Liver (tissue), 3 donors: Measurements from ENCODE around the gene SLC16A11.

Experiments
- FOXA1 ChIP-seq: IDR thresholded peaks from 2 replicates; pipeline ENCODE4 v1.6.1; 2016; ENCODE audit warnings: antibody characterized with exemption
- HNF4G ChIP-seq: IDR thresholded peaks from 2 replicates; pipeline ENCODE4 v1.6.1; 2016; ENCODE audit warnings: antibody characterized with exemption
- JUND ChIP-seq, 2 donors: IDR thresholded peaks; 2 replicates each; pipeline ENCODE4 v1.6.1; 2016; ENCODE audit warnings: antibody characterized with exemption in 2 of 2
- NR2F2 ChIP-seq: IDR thresholded peaks from 2 replicates; pipeline ENCODE4 v1.6.1; 2016; ENCODE audit warnings: antibody characterized with exemption
- RAD21 ChIP-seq, 2 donors: IDR thresholded peaks; 2 replicates each; pipeline ENCODE4 v1.6.1; 2016; ENCODE audit warnings: antibody characterized with exemption in 2 of 2, mild to moderate bottlenecking in 2 of 2
- TAF1 ChIP-seq: conservative IDR thresholded peaks from 2 replicates; pipeline ENCODE4 v1.6.1; 2016; ENCODE audit warnings: antibody characterized with exemption, mild to moderate bottlenecking
- YY1 ChIP-seq: IDR thresholded peaks from 2 replicates; pipeline ENCODE4 v1.6.1; 2016; ENCODE audit warnings: antibody characterized with exemption, mild to moderate bottlenecking
- TF ChIP-seq, protein P1 (sequence below): fragments of 150-350 bp; IDR thresholded peaks from 2 replicates; pipeline ENCODE4 v1.5.1; 2017; ENCODE audit warnings: improper control_type of control experiment, low read depth, low read length; ENCODE audit not compliant: missing input control
- TF ChIP-seq, protein P2 (sequence below): IDR thresholded peaks from 2 replicates; pipeline ENCODE4 v1.6.1; 2016; ENCODE audit warnings: antibody characterized with exemption
- TF ChIP-seq, protein P3 (sequence below): IDR thresholded peaks from 2 replicates; pipeline ENCODE4 v1.6.1; 2016; ENCODE audit warnings: antibody characterized with exemption, mild to moderate bottlenecking
- TF ChIP-seq, protein P4 (sequence below): IDR thresholded peaks from 2 replicates; pipeline ENCODE4 v1.6.1; 2016; ENCODE audit warnings: antibody characterized with exemption
- TF ChIP-seq, protein P5 (sequence below): IDR thresholded peaks from 2 replicates; pipeline ENCODE4 v1.6.1; 2016; ENCODE audit warnings: antibody characterized with exemption
- donor health status: healthy.
- donor health status: healthy.

DNA sequence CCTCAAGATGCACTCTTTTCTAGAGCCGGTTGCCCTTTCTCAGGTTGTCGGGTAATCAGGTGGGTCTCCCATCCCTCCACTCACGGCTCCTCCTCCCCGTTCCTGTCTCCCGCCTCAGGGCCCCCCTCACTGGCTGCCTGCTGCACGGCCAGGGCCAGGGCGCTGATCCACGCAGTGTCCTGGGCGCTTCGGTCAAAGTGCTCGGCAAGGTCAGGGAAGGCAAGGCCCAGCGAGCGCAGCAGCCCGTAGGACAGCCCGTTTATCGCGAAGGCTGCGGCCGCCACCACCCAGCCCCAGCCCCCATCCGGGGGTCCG is 753 bp downstream of the SLC16A11 start:
- TF ChIP-seq, protein P1, sequence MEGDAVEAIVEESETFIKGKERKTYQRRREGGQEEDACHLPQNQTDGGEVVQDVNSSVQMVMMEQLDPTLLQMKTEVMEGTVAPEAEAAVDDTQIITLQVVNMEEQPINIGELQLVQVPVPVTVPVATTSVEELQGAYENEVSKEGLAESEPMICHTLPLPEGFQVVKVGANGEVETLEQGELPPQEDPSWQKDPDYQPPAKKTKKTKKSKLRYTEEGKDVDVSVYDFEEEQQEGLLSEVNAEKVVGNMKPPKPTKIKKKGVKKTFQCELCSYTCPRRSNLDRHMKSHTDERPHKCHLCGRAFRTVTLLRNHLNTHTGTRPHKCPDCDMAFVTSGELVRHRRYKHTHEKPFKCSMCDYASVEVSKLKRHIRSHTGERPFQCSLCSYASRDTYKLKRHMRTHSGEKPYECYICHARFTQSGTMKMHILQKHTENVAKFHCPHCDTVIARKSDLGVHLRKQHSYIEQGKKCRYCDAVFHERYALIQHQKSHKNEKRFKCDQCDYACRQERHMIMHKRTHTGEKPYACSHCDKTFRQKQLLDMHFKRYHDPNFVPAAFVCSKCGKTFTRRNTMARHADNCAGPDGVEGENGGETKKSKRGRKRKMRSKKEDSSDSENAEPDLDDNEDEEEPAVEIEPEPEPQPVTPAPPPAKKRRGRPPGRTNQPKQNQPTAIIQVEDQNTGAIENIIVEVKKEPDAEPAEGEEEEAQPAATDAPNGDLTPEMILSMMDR, result no peak
- TF ChIP-seq NR2F2 (no peak), FOXA1 (no peak), RAD21 (IDR thresholded peaks at IDR 0.05) (no peak), YY1 (no peak), JUND (IDR thresholded peaks at IDR 0.05) (no peak), HNF4G (no peak), TAF1 (no peak)
- TF ChIP-seq, protein P2, sequence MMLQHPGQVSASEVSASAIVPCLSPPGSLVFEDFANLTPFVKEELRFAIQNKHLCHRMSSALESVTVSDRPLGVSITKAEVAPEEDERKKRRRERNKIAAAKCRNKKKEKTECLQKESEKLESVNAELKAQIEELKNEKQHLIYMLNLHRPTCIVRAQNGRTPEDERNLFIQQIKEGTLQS, result no peak
- TF ChIP-seq, protein P3, sequence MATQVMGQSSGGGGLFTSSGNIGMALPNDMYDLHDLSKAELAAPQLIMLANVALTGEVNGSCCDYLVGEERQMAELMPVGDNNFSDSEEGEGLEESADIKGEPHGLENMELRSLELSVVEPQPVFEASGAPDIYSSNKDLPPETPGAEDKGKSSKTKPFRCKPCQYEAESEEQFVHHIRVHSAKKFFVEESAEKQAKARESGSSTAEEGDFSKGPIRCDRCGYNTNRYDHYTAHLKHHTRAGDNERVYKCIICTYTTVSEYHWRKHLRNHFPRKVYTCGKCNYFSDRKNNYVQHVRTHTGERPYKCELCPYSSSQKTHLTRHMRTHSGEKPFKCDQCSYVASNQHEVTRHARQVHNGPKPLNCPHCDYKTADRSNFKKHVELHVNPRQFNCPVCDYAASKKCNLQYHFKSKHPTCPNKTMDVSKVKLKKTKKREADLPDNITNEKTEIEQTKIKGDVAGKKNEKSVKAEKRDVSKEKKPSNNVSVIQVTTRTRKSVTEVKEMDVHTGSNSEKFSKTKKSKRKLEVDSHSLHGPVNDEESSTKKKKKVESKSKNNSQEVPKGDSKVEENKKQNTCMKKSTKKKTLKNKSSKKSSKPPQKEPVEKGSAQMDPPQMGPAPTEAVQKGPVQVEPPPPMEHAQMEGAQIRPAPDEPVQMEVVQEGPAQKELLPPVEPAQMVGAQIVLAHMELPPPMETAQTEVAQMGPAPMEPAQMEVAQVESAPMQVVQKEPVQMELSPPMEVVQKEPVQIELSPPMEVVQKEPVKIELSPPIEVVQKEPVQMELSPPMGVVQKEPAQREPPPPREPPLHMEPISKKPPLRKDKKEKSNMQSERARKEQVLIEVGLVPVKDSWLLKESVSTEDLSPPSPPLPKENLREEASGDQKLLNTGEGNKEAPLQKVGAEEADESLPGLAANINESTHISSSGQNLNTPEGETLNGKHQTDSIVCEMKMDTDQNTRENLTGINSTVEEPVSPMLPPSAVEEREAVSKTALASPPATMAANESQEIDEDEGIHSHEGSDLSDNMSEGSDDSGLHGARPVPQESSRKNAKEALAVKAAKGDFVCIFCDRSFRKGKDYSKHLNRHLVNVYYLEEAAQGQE, result no peak
- TF ChIP-seq, protein P4, sequence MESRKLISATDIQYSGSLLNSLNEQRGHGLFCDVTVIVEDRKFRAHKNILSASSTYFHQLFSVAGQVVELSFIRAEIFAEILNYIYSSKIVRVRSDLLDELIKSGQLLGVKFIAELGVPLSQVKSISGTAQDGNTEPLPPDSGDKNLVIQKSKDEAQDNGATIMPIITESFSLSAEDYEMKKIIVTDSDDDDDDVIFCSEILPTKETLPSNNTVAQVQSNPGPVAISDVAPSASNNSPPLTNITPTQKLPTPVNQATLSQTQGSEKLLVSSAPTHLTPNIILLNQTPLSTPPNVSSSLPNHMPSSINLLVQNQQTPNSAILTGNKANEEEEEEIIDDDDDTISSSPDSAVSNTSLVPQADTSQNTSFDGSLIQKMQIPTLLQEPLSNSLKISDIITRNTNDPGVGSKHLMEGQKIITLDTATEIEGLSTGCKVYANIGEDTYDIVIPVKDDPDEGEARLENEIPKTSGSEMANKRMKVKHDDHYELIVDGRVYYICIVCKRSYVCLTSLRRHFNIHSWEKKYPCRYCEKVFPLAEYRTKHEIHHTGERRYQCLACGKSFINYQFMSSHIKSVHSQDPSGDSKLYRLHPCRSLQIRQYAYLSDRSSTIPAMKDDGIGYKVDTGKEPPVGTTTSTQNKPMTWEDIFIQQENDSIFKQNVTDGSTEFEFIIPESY, result no peak
- TF ChIP-seq, protein P5, sequence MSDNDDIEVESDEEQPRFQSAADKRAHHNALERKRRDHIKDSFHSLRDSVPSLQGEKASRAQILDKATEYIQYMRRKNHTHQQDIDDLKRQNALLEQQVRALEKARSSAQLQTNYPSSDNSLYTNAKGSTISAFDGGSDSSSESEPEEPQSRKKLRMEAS, result no peak
